CD8-positive, alpha-beta memory T cell (primary cell): Measurements from ENCODE around the gene C19orf67. TPM values are rescaled to one million over a fixed set of nuclear protein-coding genes. Genes with fewer than 3 reads are reported as not detected.
"Not testable (repeated sequence)": the region's sequence is repeated elsewhere in the genome, so short reads cannot be mapped to it uniquely, and the experiment has no call there.

Experiments
- CTCF ChIA-PET: fragments of 350-600 bp; sonication (Branson Sonifier 250); formaldehyde crosslinking; loops from one replicate; lab custom pipeline; 2021; ENCODE audit warnings: antibody characterized with exemption; lab: Charles Lee
- POLR2A ChIA-PET: fragments of 350-600 bp; sonication (Branson Sonifier 250); formaldehyde crosslinking; loops from one replicate; lab custom pipeline; 2021; ENCODE audit warnings: antibody characterized with exemption; lab: Charles Lee
- DNase-seq, 5 donors: peaks; one replicate each; pipeline versions ENCODE4 v3.0.0 to v3.0.0-alpha.2; 2020 to 2022; ENCODE audit warnings: mixed read lengths in 1 of 5
- H3K27ac ChIP-seq: one replicate; pipeline ENCODE4 v1.7.0; 2013; ENCODE audit warnings: low read depth, mild to moderate bottlenecking, low read length, moderate library complexity
- H3K27me3 ChIP-seq: 2 replicates; pipeline ENCODE4 v1.7.0; 2013; ENCODE audit warnings: low read length, mild to moderate bottlenecking; ENCODE audit not compliant: insufficient read depth, poor library complexity, severe bottlenecking
- H3K36me3 ChIP-seq: 2 replicates; pipeline ENCODE4 v1.7.0; 2013; ENCODE audit warnings: mild to moderate bottlenecking, low read length, moderate library complexity; ENCODE audit not compliant: insufficient read depth
- H3K4me1 ChIP-seq: 2 replicates; pipeline ENCODE4 v1.7.0; 2013; ENCODE audit warnings: mild to moderate bottlenecking, low read length, moderate library complexity; ENCODE audit not compliant: insufficient read depth
- H3K4me3 ChIP-seq: 2 replicates; pipeline ENCODE4 v1.7.0; 2013; ENCODE audit warnings: mild to moderate bottlenecking, low read length
- H3K9me3 ChIP-seq: 2 replicates; pipeline ENCODE4 v1.7.0; 2013; ENCODE audit warnings: mild to moderate bottlenecking, low read length
- H3K27ac Mint-ChIP-seq, 8 donors: one replicate each; pipeline ENCODE4 v1.8.0; 2020 to 2021; ENCODE audit warnings: mixed read lengths in 8 of 8, mild to moderate bottlenecking in 6 of 8, inconsistent platforms in 3 of 8, moderate library complexity in 3 of 8
- H3K27me3 Mint-ChIP-seq, 2 donors: one replicate each; pipeline ENCODE4 v1.8.0; 2020 to 2021; ENCODE audit warnings: mixed read lengths in 2 of 2, mild to moderate bottlenecking in 1 of 2, moderate library complexity in 1 of 2
- H3K36me3 Mint-ChIP-seq, 3 donors: one replicate each; pipeline ENCODE4 v1.8.0; 2020 to 2021; ENCODE audit warnings: mixed read lengths in 3 of 3, inconsistent platforms in 1 of 3, mild to moderate bottlenecking in 1 of 3
- H3K4me1 Mint-ChIP-seq, 3 donors: one replicate each; pipeline ENCODE4 v1.8.0; 2020 to 2021; ENCODE audit warnings: mixed read lengths in 3 of 3, inconsistent platforms in 1 of 3, mild to moderate bottlenecking in 1 of 3
- H3K4me3 Mint-ChIP-seq, 7 donors: one replicate each; pipeline ENCODE4 v1.8.0; 2020 to 2021; ENCODE audit warnings: mixed read lengths in 7 of 7, mild to moderate bottlenecking in 6 of 7, moderate library complexity in 4 of 7, inconsistent platforms in 2 of 7
- H3K9me3 Mint-ChIP-seq, 5 donors: one replicate each; pipeline ENCODE4 v1.8.0; 2020 to 2022; ENCODE audit warnings: mixed read lengths in 5 of 5, mild to moderate bottlenecking in 3 of 5, moderate library complexity in 2 of 5, inconsistent platforms in 1 of 5
- polyA plus RNA-seq: library from polyadenylated mRNA; unstranded; fragments of 300-500 nt; fragmentation: Illumina TruSeq; gene quantifications from one replicate; pipeline ENCODE4 v1.2.3, GENCODE V29; 2021
- total RNA-seq, 2 experiments: library from RNA; stranded (reverse); gene quantifications; one replicate each; pipeline ENCODE4 v1.2.3, GENCODE V29; 2021

Gene C19orf67
- total and polyA plus RNA-seq, 3 experiments from 2014 or later, result 0.42 TPM; not detected in 2

DNA sequence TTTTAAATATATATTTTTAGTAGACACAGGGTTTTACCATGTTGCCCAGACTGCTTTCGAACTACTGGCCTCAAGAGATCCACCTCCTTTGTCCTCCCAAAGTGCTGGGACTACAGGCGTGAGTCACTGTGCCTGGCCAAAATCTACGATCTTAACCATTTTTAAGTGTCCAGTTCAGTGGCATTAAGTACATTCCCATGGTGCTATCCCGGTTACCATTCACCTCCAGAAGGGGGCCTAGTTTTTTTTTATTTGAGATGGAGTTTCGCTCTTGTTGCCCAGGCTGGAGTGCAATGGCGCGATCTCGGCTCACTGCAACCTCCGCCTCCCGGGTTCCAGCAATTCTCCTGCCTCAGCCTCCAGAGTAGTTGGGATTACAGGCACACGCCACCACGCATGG lies 50.4 kb downstream of the C19orf67 start:
- POLR2A ChIA-PET, H3K9me3 ChIP-seq: not testable (repeated sequence)

GRCh38 chr19:14033946-14034345 lies 51.6 kb downstream of the C19orf67 start:
- peak overlapping the region; percentile 13 to 68 (median 57) for H3K4me3 Mint-ChIP-seq
- peaks cover 3 to 38% (median 5%) of the 10 kb centered on the region in 3 donors for H3K36me3 Mint-ChIP-seq
- POLR2A ChIA-PET, result no interaction called here
- H3K36me3 ChIP-seq, result peaks cover 7% of the 10 kb centered on the region
- no peak overlapping the region for H3K27ac ChIP-seq
- no peaks in the 10 kb centered on the region for H3K27me3 ChIP-seq
- peaks cover 24% of the 10 kb centered on the region for H3K4me1 ChIP-seq
- DNase-seq, result no peak
- peak overlapping the region; percentile 37 to 92 (median 64) for H3K27ac Mint-ChIP-seq
- no peaks in the 10 kb centered on the region for H3K27me3 Mint-ChIP-seq
- H3K9me3 Mint-ChIP-seq, result no peaks in the 10 kb centered on the region
- CTCF ChIA-PET, result interaction anchor here (1.5 kb wide), 1 partner anchor 8 kb away, joined by 4 read pairs; no protein-coding TSS in a partner anchor
- H3K9me3 ChIP-seq, result no peaks in the 10 kb centered on the region
- H3K4me1 Mint-ChIP-seq, result peaks cover 25 to 46% (median 43%) of the 10 kb centered on the region in 3 donors
- H3K4me3 ChIP-seq, result no peak overlapping the region

More for the DNA sequence above, 50.4 kb downstream of the C19orf67 start:
- H3K4me3 ChIP-seq, H3K27me3 ChIP-seq, H3K4me3 Mint-ChIP-seq, DNase-seq, H3K9me3 Mint-ChIP-seq, H3K27ac Mint-ChIP-seq, H3K27me3 Mint-ChIP-seq, H3K27ac ChIP-seq: not testable (repeated sequence)
- Mint-ChIP-seq H3K36me3 (peaks cover 3 to 50% (median 5%) of the 10 kb centered on the region in 3 donors), H3K4me1 (peaks cover 25 to 44% (median 40%) of the 10 kb centered on the region in 3 donors)
- H3K4me1 ChIP-seq, result peaks cover 23% of the 10 kb centered on the region
- H3K36me3 ChIP-seq, result peaks cover 18% of the 10 kb centered on the region
- CTCF ChIA-PET, result interaction anchor here (1.0 to 1.6 kb wide), 2 partner anchors 14 to 132 kb away, joined by 3 read pairs; no protein-coding TSS in a partner anchor

GRCh38 chr19:14031719-14032480 lies 53.7 kb downstream of the C19orf67 start, which contains the start of gene IL27RA:
Gene IL27RA (plus strand): TSS chr19:14031762. CDS start chr19:14031873, 111 bp downstream.
- CTCF ChIA-PET, result interaction anchor here (0.9 to 2.5 kb wide), 19 partner anchors 8 to 151 kb away, joined by 3 to 19 read pairs (median 4); partner anchors contain the start of genes BRME1, CC2D1A and RFX1
- DNase-seq, result peak; percentile 70 to 92 (median 83)
- peaks cover 24% of the 10 kb centered on the region for H3K4me1 ChIP-seq
- peak within 1 kb of the TSS; percentile 97 for H3K27ac ChIP-seq
- H3K9me3 ChIP-seq, result no peaks in the 10 kb centered on the region
- H3K27me3 ChIP-seq, result no peaks in the 10 kb centered on the region
- H3K9me3 Mint-ChIP-seq, result no peaks in the 10 kb centered on the region
- no peaks in the 10 kb centered on the region for H3K27me3 Mint-ChIP-seq
- peak within 1 kb of the TSS; percentile 69 for H3K4me3 ChIP-seq
- H3K4me3 Mint-ChIP-seq, result peak within 1 kb of the TSS; percentile 86 to 99 (median 94)
- H3K4me1 Mint-ChIP-seq, result peaks cover 23 to 43% (median 37%) of the 10 kb centered on the region in 3 donors
- peak within 1 kb of the TSS; percentile 86 to 99 (median 98) for H3K27ac Mint-ChIP-seq
- H3K36me3 ChIP-seq, result no peaks in the 10 kb centered on the region
- peaks cover 3 to 20% (median 5%) of the 10 kb centered on the region in 3 donors for H3K36me3 Mint-ChIP-seq
- POLR2A ChIA-PET, result interaction anchor here (0.5 to 3.6 kb wide), 23 partner anchors 10 to 185 kb away, joined by 3 to 47 read pairs (median 4); partner anchors contain the start of genes DCAF15 and RFX1

Other genes starting within 250 kb of the C19orf67 start
- gene NANOS3, start 208.6 kb downstream of the C19orf67 start, total RNA-seq, result 1 to 10 TPM in 1 of 2 experiments, under 1 TPM in 1; 0.90 to 1.5 TPM
- not detected for gene NANOS3, start 208.6 kb downstream of the C19orf67 start, polyA plus RNA-seq
- gene BRME1, start 179.7 kb downstream of the C19orf67 start, total RNA-seq, result 1 to 10 TPM; 6.8 to 8.2 TPM
- gene BRME1, start 179.7 kb downstream of the C19orf67 start, polyA plus RNA-seq, result 3.5 TPM
- gene CC2D1A, start 179.6 kb downstream of the C19orf67 start, total RNA-seq, result 10 to 100 TPM; 30.8 to 31.0 TPM
- 15.3 TPM for gene CC2D1A, start 179.6 kb downstream of the C19orf67 start, polyA plus RNA-seq
- under 1 TPM in 1 of 2 experiments, not detected in 1; 0.24 TPM for gene PODNL1, start 147.4 kb downstream of the C19orf67 start, total RNA-seq
- gene PODNL1, start 147.4 kb downstream of the C19orf67 start, polyA plus RNA-seq, result not detected
- 10 to 100 TPM; 64.6 to 66.5 TPM for gene DCAF15, start 133.3 kb downstream of the C19orf67 start, total RNA-seq
- gene DCAF15, start 133.3 kb downstream of the C19orf67 start, polyA plus RNA-seq, result 8.0 TPM
- gene RFX1, start 79.5 kb downstream of the C19orf67 start, total RNA-seq, result 10 to 100 TPM; 13.0 to 13.6 TPM
- gene RFX1, start 79.5 kb downstream of the C19orf67 start, polyA plus RNA-seq, result 3.1 TPM
- gene RLN3, start 57.6 kb downstream of the C19orf67 start, total RNA-seq, result not detected
- gene RLN3, start 57.6 kb downstream of the C19orf67 start, polyA plus RNA-seq, result not detected
- gene IL27RA, start 54.0 kb downstream of the C19orf67 start, total RNA-seq, result 10 to 100 TPM; 71.4 to 73.6 TPM
- 83.4 TPM for gene IL27RA, start 54.0 kb downstream of the C19orf67 start, polyA plus RNA-seq
- not detected for gene PALM3, start 23.7 kb downstream of the C19orf67 start, total RNA-seq
- not detected for gene PALM3, start 23.7 kb downstream of the C19orf67 start, polyA plus RNA-seq
- gene MISP3, start 13.0 kb downstream of the C19orf67 start, total RNA-seq, result 1 to 10 TPM in 1 of 2 experiments, under 1 TPM in 1; 1.00 to 1.2 TPM
- gene MISP3, start 13.0 kb downstream of the C19orf67 start, polyA plus RNA-seq, result 2.1 TPM
- gene SAMD1, start 5.0 kb upstream of the C19orf67 start, total RNA-seq, result 100 to 1,000 TPM in 1 of 2 experiments, 10 to 100 TPM in 1; 97.8 to 105 TPM
- gene SAMD1, start 5.0 kb upstream of the C19orf67 start, polyA plus RNA-seq, result 2.8 TPM
- 10 to 100 TPM; 77.3 to 81.0 TPM for gene PRKACA, start 32.0 kb upstream of the C19orf67 start, total RNA-seq
- gene PRKACA, start 32.0 kb upstream of the C19orf67 start, polyA plus RNA-seq, result 1.5 TPM
- gene ASF1B, start 50.8 kb upstream of the C19orf67 start, total RNA-seq, result 10 to 100 TPM; 75.0 to 76.2 TPM
- 4.5 TPM for gene ASF1B, start 50.8 kb upstream of the C19orf67 start, polyA plus RNA-seq
- 1 to 10 TPM; 5.8 TPM for gene ADGRL1, start 120.4 kb upstream of the C19orf67 start, total RNA-seq
- 0.81 TPM for gene ADGRL1, start 120.4 kb upstream of the C19orf67 start, polyA plus RNA-seq